GM12892 (cell line): ENCODE results near the gene ITGB1BP2.
"Not testable (repeated sequence)": the region's sequence is repeated elsewhere in the genome, so short reads cannot be mapped to it uniquely, and the experiment has no call there.

ENCODE experiments used
- POLR2A ChIP-seq: IDR thresholded peaks from 2 replicates; pipeline ENCODE4 v1.6.1; 2011; ENCODE audit warnings: low read depth, low read length, control low read depth
- POLR2AphosphoS5 ChIP-seq: IDR thresholded peaks from 2 replicates; pipeline ENCODE4 v1.6.1; 2011; ENCODE audit warnings: low read depth, low read length, control low read depth
- TAF1 ChIP-seq: IDR thresholded peaks from 2 replicates; pipeline ENCODE4 v1.6.1; 2011; ENCODE audit warnings: low read depth, mild to moderate bottlenecking, control low read depth, low read length, borderline replicate concordance

DNA sequence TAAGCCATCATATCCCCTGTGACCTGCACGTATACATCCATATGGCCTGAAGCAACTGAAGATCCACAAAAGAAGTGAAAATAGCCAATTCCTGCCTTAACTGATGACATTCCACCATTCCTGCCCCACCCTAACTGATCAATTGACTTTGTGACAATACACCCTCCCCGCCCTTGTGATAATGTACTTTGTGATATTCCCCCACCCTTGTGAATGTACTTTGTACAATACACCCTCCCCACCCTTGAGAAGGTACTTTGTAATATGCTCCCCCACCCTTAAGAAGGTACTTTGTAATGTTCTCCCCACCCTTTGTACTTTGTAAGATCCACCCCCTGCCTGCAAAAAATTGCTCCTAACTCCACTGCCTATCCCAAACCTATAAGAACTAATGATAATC is 29.2 kb upstream of the ITGB1BP2 start:
- TF ChIP-seq POLR2AphosphoS5, TAF1, POLR2A: not testable (repeated sequence)
